ENCODE measurements around the gene SAMMSON.

Gene SAMMSON

GRCh38 chr3:70020906-70021660 lies 21.6 kb downstream of the SAMMSON start:
- DNase-seq = no peak

GRCh38 chr3:70028361-70028760 lies 28.8 kb downstream of the SAMMSON start:
- DNase-seq = no peak

GRCh38 chr3:70038693-70039092 lies 39.2 kb downstream of the SAMMSON start:
- no peak for DNase-seq

DNA sequence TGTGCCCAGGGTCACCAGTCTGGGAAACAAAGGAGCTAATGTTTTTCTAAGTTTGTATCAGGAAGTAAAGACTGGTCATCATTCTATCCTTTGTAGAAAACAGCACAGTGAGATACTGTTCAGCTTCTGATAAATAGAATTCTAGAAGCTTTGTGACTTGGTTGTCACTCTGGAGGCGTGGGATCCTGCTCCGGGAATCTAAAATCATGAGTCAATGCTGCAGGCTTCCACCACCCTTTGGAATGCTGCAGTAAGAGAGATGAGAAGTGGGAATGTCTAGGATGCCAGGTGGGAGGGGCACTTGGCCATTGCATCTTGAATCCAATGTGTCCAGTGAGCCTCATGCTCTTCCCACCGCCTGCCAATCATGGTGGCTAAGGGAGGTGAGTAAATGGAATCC lies 40.9 kb downstream of the SAMMSON start:
- DNase-seq = no peak

- no peak for DNase-seq
Observed at GRCh38 chr3:70042641-70043040, 43.1 kb downstream of the SAMMSON start.

- no peak for DNase-seq
Observed at GRCh38 chr3:70049761-70050160, 50.2 kb downstream of the SAMMSON start.

- no peak for DNase-seq
Observed at GRCh38 chr3:70053293-70053692, 53.8 kb downstream of the SAMMSON start.

DNA sequence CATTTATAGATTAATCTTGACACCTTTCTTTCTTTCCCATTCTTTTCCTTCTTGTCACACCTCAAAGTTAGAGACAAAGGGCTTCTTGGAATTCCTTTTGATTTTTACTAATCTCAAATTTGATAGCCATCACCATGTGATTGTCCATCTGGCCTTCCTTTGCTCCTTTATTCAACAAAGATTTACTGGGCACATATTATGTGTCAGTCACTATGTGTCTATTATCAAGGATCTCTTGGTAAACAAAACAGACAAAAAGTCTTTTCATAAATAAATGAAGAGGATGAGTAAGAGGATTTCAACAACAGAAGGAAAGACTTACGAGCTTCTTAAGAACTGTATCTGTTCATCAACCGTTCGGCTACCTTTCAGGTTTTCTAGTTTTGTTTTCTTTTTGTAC lies 56.5 kb downstream of the SAMMSON start:
- no peak for DNase-seq

- no peak for DNase-seq
Observed at GRCh38 chr3:70057426-70057825, 57.9 kb downstream of the SAMMSON start.

GRCh38 chr3:70061096-70061495 lies 61.6 kb downstream of the SAMMSON start:
- DNase-seq = no peak

- peak in 1 of 2 experiments; percentile 14 for DNase-seq
Observed at GRCh38 chr3:70064194-70064779, 64.8 kb downstream of the SAMMSON start.

- DNase-seq = no peak
Observed at GRCh38 chr3:70065696-70066253, 66.2 kb downstream of the SAMMSON start.

DNA sequence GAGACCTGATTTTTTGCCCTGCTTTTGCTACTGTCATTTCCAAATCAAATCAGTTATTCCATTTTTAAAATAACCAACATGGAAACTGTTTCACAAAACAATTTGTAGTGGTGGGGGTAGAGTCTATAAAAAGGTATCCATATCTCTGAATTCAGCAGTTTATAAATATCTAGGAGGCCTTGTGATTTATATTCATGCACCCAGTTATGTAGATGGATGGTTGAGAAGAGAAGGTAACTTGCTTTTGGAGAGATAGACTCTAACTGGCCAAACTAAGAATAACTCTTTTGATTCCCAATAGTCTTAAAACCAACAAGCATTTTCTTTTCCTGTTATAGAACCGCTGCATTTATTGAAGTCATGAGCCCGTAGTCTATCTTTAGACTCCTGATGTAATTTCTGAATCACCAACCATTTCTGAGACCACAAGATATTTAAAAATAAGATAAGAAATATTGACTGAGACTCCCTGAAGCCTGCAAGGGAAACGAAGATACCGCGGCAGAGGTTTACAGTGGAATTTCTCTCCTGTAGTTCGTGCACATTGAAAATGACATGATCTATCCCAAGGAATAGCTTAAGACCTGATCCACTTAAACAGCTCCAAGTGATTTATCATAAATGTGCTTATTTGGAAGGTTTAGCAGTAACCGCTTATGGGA lies 68.5 kb downstream of the SAMMSON start:
- no peak for DNase-seq

DNA sequence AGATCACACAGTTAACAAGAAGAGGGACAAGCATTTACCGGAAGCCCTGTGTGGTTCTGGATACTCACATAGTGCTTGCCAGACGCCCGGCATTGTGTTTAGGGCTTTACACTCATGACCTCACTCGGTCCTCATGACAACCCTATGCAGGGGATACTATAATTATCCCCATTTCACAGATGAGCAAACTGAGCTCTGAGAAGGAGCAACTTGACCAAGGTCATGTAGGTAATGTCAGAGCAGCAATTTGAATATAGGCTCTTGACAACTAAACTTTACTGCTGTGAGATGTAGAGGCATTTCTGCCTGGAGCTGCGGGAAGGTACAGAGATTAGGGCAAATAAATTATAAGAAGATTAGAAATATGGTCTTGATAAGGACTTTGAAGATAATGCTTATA lies 70.0 kb downstream of the SAMMSON start:
- no peak for DNase-seq

GRCh38 chr3:70071138-70071537 lies 71.6 kb downstream of the SAMMSON start:
- no peak for DNase-seq

- DNase-seq = no peak
Observed at GRCh38 chr3:70072180-70072579, 72.6 kb downstream of the SAMMSON start.

- DNase-seq = no peak
Observed at GRCh38 chr3:70072754-70073153, 73.2 kb downstream of the SAMMSON start.

DNA sequence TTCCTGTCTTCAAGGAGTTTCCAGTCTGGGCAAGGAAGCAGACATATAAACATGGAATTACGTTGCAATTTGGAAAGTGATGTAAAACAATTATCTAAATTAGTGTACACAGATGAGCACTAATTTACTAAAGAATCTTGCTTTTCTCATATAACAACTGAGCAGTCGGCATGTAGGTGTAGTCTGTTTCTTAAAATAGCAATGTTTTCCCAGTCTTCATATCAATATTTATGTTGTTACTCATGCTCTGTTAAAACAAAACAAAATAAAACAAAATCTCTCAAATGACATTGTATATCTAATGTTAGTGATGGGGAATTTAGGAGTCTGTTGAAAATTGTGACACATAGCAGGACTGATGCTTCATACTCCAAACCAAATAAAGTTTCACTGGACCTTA lies 75.6 kb downstream of the SAMMSON start:
- no peak for DNase-seq

- DNase-seq = no peak
Observed at GRCh38 chr3:70076396-70076795, 76.9 kb downstream of the SAMMSON start.

- DNase-seq = no peak
Observed at GRCh38 chr3:70078778-70079177, 79.2 kb downstream of the SAMMSON start.

DNA sequence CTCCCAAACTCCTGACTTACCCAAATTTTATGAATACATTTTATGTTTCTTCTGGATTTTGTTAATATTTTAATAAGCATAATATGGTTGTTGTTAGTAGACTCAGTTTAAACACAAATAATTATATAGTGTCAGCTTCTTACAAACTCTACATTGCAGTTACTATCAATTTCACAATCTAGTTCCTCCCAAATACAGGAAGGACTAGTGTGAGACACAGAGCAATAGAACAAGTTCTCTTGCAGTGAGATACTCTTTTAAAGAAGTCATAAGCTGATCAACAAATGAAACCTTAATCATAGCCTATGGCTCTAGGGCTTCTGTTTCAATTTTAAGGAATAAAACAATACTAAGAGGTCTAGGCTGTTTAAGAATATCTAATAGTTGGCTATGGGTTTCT lies 86.1 kb downstream of the SAMMSON start:
- DNase-seq = no peak

- DNase-seq = no peak
Observed at GRCh38 chr3:70086336-70086735, 86.8 kb downstream of the SAMMSON start.

DNA sequence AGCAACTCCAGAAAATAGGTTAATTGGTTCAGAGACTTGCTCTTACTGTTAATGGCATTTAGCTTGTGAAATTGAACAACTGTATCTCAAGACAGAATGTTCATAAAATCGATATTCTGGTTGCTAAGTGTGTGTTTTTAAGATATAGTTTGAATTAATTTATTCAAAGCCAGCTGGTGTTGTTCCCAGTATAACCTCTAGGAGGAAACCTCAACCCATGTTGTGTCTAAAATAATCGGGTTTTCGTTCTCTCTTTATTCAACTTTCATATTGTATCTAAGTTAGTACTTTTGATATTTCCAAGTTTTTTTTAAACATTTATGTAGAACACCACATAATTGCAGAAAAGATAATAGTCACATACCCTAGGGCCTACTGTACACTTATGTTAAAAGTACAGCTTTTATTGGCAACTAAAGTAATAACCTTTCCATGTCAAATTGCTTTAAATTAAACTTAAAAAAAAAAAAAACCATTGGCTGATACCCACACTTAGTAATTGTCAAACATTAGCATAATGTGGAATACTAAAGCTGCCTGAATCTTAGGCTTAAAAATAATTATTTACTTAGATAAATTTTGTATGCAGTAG lies 90.9 kb downstream of the SAMMSON start:
- DNase-seq = no peak

DNA sequence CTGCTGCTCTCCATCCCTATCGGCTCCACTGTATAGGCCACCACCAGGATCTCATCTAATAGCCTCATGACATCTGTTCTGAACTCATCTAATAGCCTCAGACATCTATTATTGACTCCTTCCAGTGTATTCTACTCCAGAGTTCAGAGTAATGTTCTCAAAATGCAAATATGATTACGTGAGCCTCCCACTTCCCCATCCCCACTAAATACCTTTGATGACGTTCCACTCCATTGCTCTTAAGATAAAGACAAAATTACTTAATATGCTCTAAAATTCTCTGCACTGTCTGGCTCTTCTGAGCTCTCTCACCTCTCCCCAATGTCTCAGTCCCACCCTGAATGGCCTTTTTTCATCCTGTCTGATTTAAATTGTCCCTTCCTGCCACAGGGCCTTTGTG lies 94.7 kb downstream of the SAMMSON start:
- DNase-seq = no peak
